ENCODE results near the gene GGT6. TPM values are rescaled to one million over a fixed set of nuclear protein-coding genes. Genes with fewer than 3 reads are reported as not detected.

The GGT6 gene
- total and polyA plus RNA-seq, 8 donors = 20.7 to 36.1 (median 32.9) TPM

- intact Hi-C loops (cut with DNase I) = loop anchor here in 2 of 3 donors (2.0 to 5.0 kb wide), 2 partner anchors 58 to 61 kb away; no protein-coding TSS in a partner anchor
These were observed 6.4 kb upstream of the GGT6 start for GRCh38 chr17:4566785-4567184.

DNA sequence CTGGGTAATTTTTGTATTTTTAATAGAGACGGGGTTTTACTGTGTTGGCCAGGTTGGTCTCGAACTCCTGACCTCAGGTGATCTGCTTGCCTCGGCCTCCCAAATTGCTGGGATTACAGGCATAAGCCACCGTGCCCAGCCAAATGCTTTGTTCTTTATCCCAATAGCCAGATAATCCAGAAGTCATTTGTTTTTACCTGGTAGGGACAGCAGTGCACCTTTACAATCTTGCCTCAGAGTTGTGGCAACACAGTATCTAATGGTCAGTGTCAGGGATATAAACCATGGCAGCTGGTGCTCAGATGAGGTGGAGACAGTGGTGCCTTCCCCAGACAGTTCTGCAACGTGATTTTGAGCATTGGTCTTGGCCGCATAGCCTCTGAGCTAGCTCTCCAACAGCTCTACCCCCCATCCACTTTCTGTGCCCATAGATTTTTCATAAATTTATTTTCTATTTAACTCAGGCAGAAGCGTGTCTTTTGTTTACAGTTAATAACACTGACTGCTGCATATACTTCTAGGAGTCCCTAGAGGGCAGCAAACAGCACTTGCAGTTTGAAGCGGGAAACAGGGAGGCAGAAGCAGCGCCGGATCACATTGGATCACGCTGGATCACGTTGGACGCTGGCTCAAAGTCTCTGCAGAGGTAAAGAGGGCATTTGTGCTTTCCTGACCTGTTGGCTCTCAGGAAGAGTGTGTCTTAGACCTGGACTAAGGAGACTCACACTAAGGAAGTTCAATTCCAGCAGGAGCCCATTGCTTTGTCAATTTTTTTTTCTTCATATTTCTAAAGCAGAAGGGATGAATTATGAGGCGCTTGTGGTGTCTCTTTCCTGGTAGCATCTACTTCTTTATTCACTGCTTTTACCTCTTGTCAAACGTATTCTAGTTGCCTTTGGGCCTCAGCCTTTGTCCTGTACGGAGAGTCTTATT, 5.1 kb upstream of the GGT6 start:
- DNase-seq (peak in 4 of 6 donors; percentile 60 to 69 (median 64)), ATAC-seq (peak; percentile 85 to 94 (median 91)), FAIRE-seq (peak; percentile 71)
- Histone ChIP-seq H3K9me3 (no peaks in the 10 kb centered on the region), H3K27me3 (no peaks in the 10 kb centered on the region), H3K36me3 (no peaks in the 10 kb centered on the region), H3K4me3 (no peak overlapping the region), H3K4me1 (peaks cover 6 to 8% (median 6%) of the 10 kb centered on the region in 3 donors), H3K27ac (no peak overlapping the region)
- WGBS, 2 donors = 27 to 30% methylated on average over 16 of the region's 16 CpGs
- intact Hi-C loops (cut with DNase I) = loop anchor here in 2 of 3 donors (2.0 to 5.0 kb wide), 2 partner anchors 59 to 62 kb away; no protein-coding TSS in a partner anchor
- TF ChIP-seq, protein P1, sequence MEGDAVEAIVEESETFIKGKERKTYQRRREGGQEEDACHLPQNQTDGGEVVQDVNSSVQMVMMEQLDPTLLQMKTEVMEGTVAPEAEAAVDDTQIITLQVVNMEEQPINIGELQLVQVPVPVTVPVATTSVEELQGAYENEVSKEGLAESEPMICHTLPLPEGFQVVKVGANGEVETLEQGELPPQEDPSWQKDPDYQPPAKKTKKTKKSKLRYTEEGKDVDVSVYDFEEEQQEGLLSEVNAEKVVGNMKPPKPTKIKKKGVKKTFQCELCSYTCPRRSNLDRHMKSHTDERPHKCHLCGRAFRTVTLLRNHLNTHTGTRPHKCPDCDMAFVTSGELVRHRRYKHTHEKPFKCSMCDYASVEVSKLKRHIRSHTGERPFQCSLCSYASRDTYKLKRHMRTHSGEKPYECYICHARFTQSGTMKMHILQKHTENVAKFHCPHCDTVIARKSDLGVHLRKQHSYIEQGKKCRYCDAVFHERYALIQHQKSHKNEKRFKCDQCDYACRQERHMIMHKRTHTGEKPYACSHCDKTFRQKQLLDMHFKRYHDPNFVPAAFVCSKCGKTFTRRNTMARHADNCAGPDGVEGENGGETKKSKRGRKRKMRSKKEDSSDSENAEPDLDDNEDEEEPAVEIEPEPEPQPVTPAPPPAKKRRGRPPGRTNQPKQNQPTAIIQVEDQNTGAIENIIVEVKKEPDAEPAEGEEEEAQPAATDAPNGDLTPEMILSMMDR (IDR thresholded peaks at IDR 0.05) = peak; percentile 57 to 77 (median 71)

More at GRCh38 chr17:4566785-4567184, 6.4 kb upstream of the GGT6 start:
- FAIRE-seq (no peak), ATAC-seq (peak; percentile 85 to 94 (median 92)), DNase-seq (peak in 3 of 6 donors; percentile 49 to 74 (median 56))
- Histone ChIP-seq H3K36me3 (no peaks in the 10 kb centered on the region), H3K27me3 (no peaks in the 10 kb centered on the region), H3K27ac (no peak overlapping the region), H3K4me3 (no peak overlapping the region), H3K9me3 (no peaks in the 10 kb centered on the region), H3K4me1 (no peaks in the 10 kb centered on the region)
- 19 to 22% methylated on average over 5 of the region's 5 CpGs for WGBS, 2 donors
- TF ChIP-seq, protein P1 (IDR thresholded peaks at IDR 0.05) = peak; percentile 35 to 67 (median 61)

- DNase-seq (no peak), FAIRE-seq (no peak), ATAC-seq (no peak)
- Histone ChIP-seq H3K27ac (no peak overlapping the region), H3K4me1 (peaks cover 13 to 17% (median 17%) of the 10 kb centered on the region in 3 donors), H3K36me3 (no peaks in the 10 kb centered on the region), H3K9me3 (no peaks in the 10 kb centered on the region), H3K27me3 (no peaks in the 10 kb centered on the region), H3K4me3 (no peak overlapping the region)
- WGBS, 2 donors = 63 to 70% methylated on average over 8 of the region's 8 CpGs
- TF ChIP-seq, protein P1 (IDR thresholded peaks at IDR 0.05) = no peak
- intact Hi-C loops (cut with DNase I) = no loop called here
These were observed 1.9 kb upstream of the GGT6 start for GRCh38 chr17:4562015-4562969.

GRCh38 chr17:4560837-4561256, 470 bp upstream of the GGT6 start:
- DNase-seq (peak in 2 of 6 donors; percentile 35 to 49), FAIRE-seq (no peak), ATAC-seq (peak; percentile 6 to 18 (median 10))
- Histone ChIP-seq H3K36me3 (no peaks in the 10 kb centered on the region), H3K27me3 (no peaks in the 10 kb centered on the region), H3K9me3 (no peaks in the 10 kb centered on the region), H3K4me1 (peaks cover 13 to 19% (median 17%) of the 10 kb centered on the region in 3 donors), H3K27ac (peak overlapping the region; percentile 49 to 85 (median 71)), H3K4me3 (peak overlapping the region in 2 of 4 donors; percentile 49 to 59)
- TF ChIP-seq, protein P1 (IDR thresholded peaks at IDR 0.05) = no peak
- intact Hi-C loops (cut with DNase I) = no loop called here
- WGBS, 2 donors = 30 to 39% methylated on average over 11 of the region's 11 CpGs

All from pancreas (tissue), 10 donors.